ENCODE data around the gene SNTG2. TPM values are rescaled to one million over a fixed set of nuclear protein-coding genes. Genes with fewer than 3 reads are reported as not detected.

SNTG2 gene
- total RNA-seq, 4 donors from 2014 or later = 1.7 to 5.9 (median 2.0) TPM; not detected in 1

- Histone ChIP-seq H3K27ac (no peak overlapping the region), H3K4me1 (no peaks in the 10 kb centered on the region), H3K36me3 (no peaks in the 10 kb centered on the region), H3K9me3 (no peaks in the 10 kb centered on the region), H3K27me3 (no peaks in the 10 kb centered on the region), H3K4me3 (no peak overlapping the region)
- DNase-seq = no peak
- TF ChIP-seq POLR2A (IDR thresholded peaks at IDR 0.05) = no peak
- TF ChIP-seq, protein P1, sequence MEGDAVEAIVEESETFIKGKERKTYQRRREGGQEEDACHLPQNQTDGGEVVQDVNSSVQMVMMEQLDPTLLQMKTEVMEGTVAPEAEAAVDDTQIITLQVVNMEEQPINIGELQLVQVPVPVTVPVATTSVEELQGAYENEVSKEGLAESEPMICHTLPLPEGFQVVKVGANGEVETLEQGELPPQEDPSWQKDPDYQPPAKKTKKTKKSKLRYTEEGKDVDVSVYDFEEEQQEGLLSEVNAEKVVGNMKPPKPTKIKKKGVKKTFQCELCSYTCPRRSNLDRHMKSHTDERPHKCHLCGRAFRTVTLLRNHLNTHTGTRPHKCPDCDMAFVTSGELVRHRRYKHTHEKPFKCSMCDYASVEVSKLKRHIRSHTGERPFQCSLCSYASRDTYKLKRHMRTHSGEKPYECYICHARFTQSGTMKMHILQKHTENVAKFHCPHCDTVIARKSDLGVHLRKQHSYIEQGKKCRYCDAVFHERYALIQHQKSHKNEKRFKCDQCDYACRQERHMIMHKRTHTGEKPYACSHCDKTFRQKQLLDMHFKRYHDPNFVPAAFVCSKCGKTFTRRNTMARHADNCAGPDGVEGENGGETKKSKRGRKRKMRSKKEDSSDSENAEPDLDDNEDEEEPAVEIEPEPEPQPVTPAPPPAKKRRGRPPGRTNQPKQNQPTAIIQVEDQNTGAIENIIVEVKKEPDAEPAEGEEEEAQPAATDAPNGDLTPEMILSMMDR (IDR thresholded peaks at IDR 0.05) = no peak
- 76 to 82% methylated on average over 6 to 9 of the region's 9 CpGs for WGBS, 2 donors
- intact Hi-C loops (cut with DNase I) = no loop called here
Observed at GRCh38 chr2:926896-927295, 23.8 kb upstream of the SNTG2 start.

GRCh38 chr2:929011-929735, 21.5 kb upstream of the SNTG2 start:
- no peak for TF ChIP-seq POLR2A (IDR thresholded peaks at IDR 0.05)
- TF ChIP-seq, protein P1 (IDR thresholded peaks at IDR 0.05) = no peak
- 51 to 81% methylated on average over 4 to 5 of the region's 16 CpGs for WGBS, 2 donors
- H3K36me3 ChIP-seq = no peaks in the 10 kb centered on the region
- H3K9me3 ChIP-seq = no peaks in the 10 kb centered on the region
- H3K27me3 ChIP-seq = no peaks in the 10 kb centered on the region
- H3K4me1 ChIP-seq = no peaks in the 10 kb centered on the region
- no peak overlapping the region for H3K4me3 ChIP-seq
- intact Hi-C loops (cut with DNase I) = no loop called here
- H3K27ac ChIP-seq = no peak overlapping the region
- no peak for DNase-seq

DNA sequence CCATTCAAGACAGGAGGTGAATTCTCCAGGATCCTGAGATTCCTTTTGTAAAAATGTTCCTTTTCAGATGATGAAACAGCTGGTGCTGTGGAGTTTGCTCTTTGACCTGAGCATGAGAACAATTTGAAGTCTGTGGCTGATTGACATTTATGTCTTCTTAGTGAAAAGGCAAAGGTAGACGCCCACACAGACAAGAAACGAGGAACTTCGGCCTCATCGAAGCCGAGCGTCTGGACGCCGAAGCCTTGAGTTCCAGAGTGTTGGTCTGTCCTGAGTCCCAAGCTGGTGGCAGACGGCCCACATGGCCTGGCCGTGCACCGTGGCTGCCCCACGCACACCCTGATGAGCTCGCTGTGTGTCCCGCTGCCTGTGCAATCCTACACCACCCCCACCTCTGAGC, 20.7 kb upstream of the SNTG2 start:
- Histone ChIP-seq H3K4me1 (no peaks in the 10 kb centered on the region), H3K36me3 (no peaks in the 10 kb centered on the region), H3K4me3 (no peak overlapping the region), H3K27ac (no peak overlapping the region), H3K27me3 (no peaks in the 10 kb centered on the region), H3K9me3 (no peaks in the 10 kb centered on the region)
- 87 to 91% methylated on average over 13 to 14 of the region's 14 CpGs for WGBS, 2 donors
- TF ChIP-seq, protein P1 (IDR thresholded peaks at IDR 0.05) = no peak
- TF ChIP-seq POLR2A (IDR thresholded peaks at IDR 0.05) = no peak
- no peak for DNase-seq
- intact Hi-C loops (cut with DNase I) = no loop called here

DNA sequence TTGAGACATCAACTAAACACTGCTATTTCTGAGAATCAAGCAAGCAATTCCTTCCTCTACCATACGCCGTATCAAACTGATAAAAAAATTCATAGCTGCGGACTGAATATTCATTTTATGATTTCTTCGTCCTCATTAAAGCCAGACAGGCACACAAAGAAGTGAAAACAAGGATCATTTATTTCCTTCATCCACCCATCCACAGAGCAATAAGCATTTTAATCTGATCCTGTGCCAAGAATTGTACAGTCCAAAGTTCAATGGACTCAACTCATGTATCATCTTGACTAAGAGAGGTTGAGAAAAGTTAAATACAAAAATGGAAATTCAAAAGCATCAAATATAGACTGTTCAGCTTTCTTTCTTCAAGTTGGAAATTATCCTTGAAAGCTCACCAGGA, 19.7 kb upstream of the SNTG2 start:
- no peaks in the 10 kb centered on the region for H3K9me3 ChIP-seq
- TF ChIP-seq, protein P1 (IDR thresholded peaks at IDR 0.05) = no peak
- TF ChIP-seq POLR2A (IDR thresholded peaks at IDR 0.05) = no peak
- H3K27me3 ChIP-seq = no peaks in the 10 kb centered on the region
- H3K27ac ChIP-seq = no peak overlapping the region
- intact Hi-C loops (cut with DNase I) = no loop called here
- H3K4me3 ChIP-seq = no peak overlapping the region
- H3K36me3 ChIP-seq = no peaks in the 10 kb centered on the region
- DNase-seq = no peak
- no peaks in the 10 kb centered on the region for H3K4me1 ChIP-seq
- 83 to 89% methylated on average over 4 of the region's 4 CpGs for WGBS, 2 donors

GRCh38 chr2:932320-933115, 18.1 kb upstream of the SNTG2 start:
- WGBS, 2 donors = 75 to 79% methylated on average over 14 to 20 of the region's 31 CpGs
- DNase-seq = no peak
- intact Hi-C loops (cut with DNase I) = no loop called here

More at GRCh38 chr2:932320-933115, 18.1 kb upstream of the SNTG2 start:
- TF ChIP-seq, protein P1 (IDR thresholded peaks at IDR 0.05) = no peak
- TF ChIP-seq POLR2A (IDR thresholded peaks at IDR 0.05) = no peak
- Histone ChIP-seq H3K4me3 (no peak overlapping the region), H3K27ac (no peak overlapping the region), H3K27me3 (no peaks in the 10 kb centered on the region), H3K9me3 (no peaks in the 10 kb centered on the region), H3K36me3 (no peaks in the 10 kb centered on the region), H3K4me1 (no peaks in the 10 kb centered on the region)

Measured in esophagus squamous epithelium (tissue), 5 donors.